ENCODE data around the gene GPD1L.

GRCh38 chr3:32129832-32130231 lies 23.4 kb downstream of the GPD1L start:
- no peak for TF ChIP-seq CTCF (IDR thresholded peaks at IDR 0.05)
- TF ChIP-seq EZH2 (IDR thresholded peaks at IDR 0.05; ENCODE audit: borderline replicate concordance, insufficient read depth, low read depth, low read length, poor library complexity, severe bottlenecking), result no peak
